ENCODE measurements around the gene FOXJ1. TPM values are rescaled to one million over a fixed set of nuclear protein-coding genes. Genes with fewer than 3 reads are reported as not detected.

FOXJ1 gene
- total and polyA plus RNA-seq, 2 of the 4 experiments (the other 2 are of a cell fraction) = 0.05 TPM; not detected in 1

- ChIA-PET POLR2A (ENCODE audit: unreplicated experiment) (no interaction called here), CTCF (interaction anchor here (0.7 kb wide), 1 partner anchor 350 kb away, joined by 8 read pairs; no protein-coding TSS in a partner anchor)
- no peak overlapping the region for H4K8ac ChIP-seq (ENCODE audit: low read depth in 2 of 2, low read length in 2 of 2)
- in situ Hi-C loops (cut with MboI; ENCODE audit: low sequenced_read_pairs) = no loop called here
- no peak overlapping the region for H2AK9ac ChIP-seq (replicated peaks; ENCODE audit: low read depth, low read length, poor library complexity)
- no peak overlapping the region for H3K4me3 ChIP-seq (ENCODE audit: insufficient read depth, low read depth, low read length)
- no peaks in the 10 kb centered on the region for H3K9me3 ChIP-seq (ENCODE audit: control insufficient read depth, insufficient read depth, low read length)
- no peak overlapping the region for H3K56ac ChIP-seq (ENCODE audit: extremely low read depth, insufficient read depth, low read length)
- DNase-seq (no peak), ATAC-seq (ENCODE audit: low read depth) (no peak)
- no peak overlapping the region for H2BK5ac ChIP-seq (ENCODE audit: low read depth, low read length, poor library complexity, severe bottlenecking)
- H3K79me1 ChIP-seq (ENCODE audit: low read depth in 1 of 2, low read length in 2 of 2) = no peaks in the 10 kb centered on the region
- H3K27me3 ChIP-seq (ENCODE audit: control insufficient read depth, insufficient read depth, low read length) = peaks cover 7% of the 10 kb centered on the region
- no peaks in the 10 kb centered on the region for H4K20me1 ChIP-seq (ENCODE audit: insufficient read depth, low read length)
- dilution Hi-C loops (cut with HindIII; ENCODE audit: low sequenced_read_pairs, unreplicated experiment) = no loop called here
- no peak overlapping the region for H2BK120ac ChIP-seq (ENCODE audit: low read depth, low read length)
- H3K9ac ChIP-seq (ENCODE audit: low read depth, low read length) = no peak overlapping the region
- no peak overlapping the region for H3K23ac ChIP-seq (ENCODE audit: low read depth, low read length)
- H4K5ac ChIP-seq (ENCODE audit: low read depth, low read length) = no peak overlapping the region
- no peak overlapping the region for H2AK5ac ChIP-seq (ENCODE audit: low read depth, low read length)
- WGBS, 2 experiments (ENCODE audit: extremely low coverage in 2 of 2, insufficient read length in 1 of 2) = no CpG with 5 or more reads among the region's 1 CpG
- H2BK20ac ChIP-seq (ENCODE audit: low read depth, low read length) = no peak overlapping the region
- BruUV-seq (replicated peaks) = no TSS peak
- H3K27ac ChIP-seq (ENCODE audit: insufficient read depth, low read length) = no peak overlapping the region
- no peaks in the 10 kb centered on the region; the same call in 1 of the 2 replicates for H3K4me1 ChIP-seq (ENCODE audit: control insufficient read depth, insufficient read depth, low read length)
- H3K18ac ChIP-seq (ENCODE audit: low read depth, low read length) = no peak overlapping the region
- no peak overlapping the region for H3K14ac ChIP-seq (replicated peaks; ENCODE audit: low read depth, low read length)
- no peak overlapping the region for H4K91ac ChIP-seq (ENCODE audit: insufficient read depth, low read depth, low read length)
- no peak overlapping the region for H2BK15ac ChIP-seq (ENCODE audit: low read depth, low read length)
- TF ChIP-seq MXI1 (IDR thresholded peaks at IDR 0.05; ENCODE audit: borderline replicate concordance, low read depth, low read length) = no peak
- TF ChIP-seq, protein P1, sequence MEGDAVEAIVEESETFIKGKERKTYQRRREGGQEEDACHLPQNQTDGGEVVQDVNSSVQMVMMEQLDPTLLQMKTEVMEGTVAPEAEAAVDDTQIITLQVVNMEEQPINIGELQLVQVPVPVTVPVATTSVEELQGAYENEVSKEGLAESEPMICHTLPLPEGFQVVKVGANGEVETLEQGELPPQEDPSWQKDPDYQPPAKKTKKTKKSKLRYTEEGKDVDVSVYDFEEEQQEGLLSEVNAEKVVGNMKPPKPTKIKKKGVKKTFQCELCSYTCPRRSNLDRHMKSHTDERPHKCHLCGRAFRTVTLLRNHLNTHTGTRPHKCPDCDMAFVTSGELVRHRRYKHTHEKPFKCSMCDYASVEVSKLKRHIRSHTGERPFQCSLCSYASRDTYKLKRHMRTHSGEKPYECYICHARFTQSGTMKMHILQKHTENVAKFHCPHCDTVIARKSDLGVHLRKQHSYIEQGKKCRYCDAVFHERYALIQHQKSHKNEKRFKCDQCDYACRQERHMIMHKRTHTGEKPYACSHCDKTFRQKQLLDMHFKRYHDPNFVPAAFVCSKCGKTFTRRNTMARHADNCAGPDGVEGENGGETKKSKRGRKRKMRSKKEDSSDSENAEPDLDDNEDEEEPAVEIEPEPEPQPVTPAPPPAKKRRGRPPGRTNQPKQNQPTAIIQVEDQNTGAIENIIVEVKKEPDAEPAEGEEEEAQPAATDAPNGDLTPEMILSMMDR (conservative IDR thresholded peaks at IDR 0.05; ENCODE audit: low read depth, low read length) = no peak
- no peak overlapping the region for H3K4me2 ChIP-seq (ENCODE audit: low read depth, low read length)
- H2AFZ ChIP-seq (replicated peaks; ENCODE audit: low read length, poor library complexity) = no peak overlapping the region
- H3K9me1 ChIP-seq (ENCODE audit: insufficient read depth, low read length) = no peaks in the 10 kb centered on the region; the same call in 1 of the 2 replicates
- no peaks in the 10 kb centered on the region for H3K36me3 ChIP-seq (ENCODE audit: control insufficient read depth, insufficient read depth, low read length)
- no peak overlapping the region for H3K4ac ChIP-seq (ENCODE audit: low read depth, low read length)
- intact Hi-C loops (cut with micrococcal nuclease) = no loop called here
These were observed 6.9 kb upstream of the FOXJ1 start for GRCh38 chr17:76148015-76148326.

Measured in IMR-90 (cell line).